ENCODE data around the gene LEFTY1. TPM values are rescaled to one million over a fixed set of nuclear protein-coding genes. Genes with fewer than 3 reads are reported as not detected.

The LEFTY1 gene
- total RNA-seq, 1 experiment from 2014 or later = 0.64 TPM

GRCh38 chr1:225860876-225861441 is 28.0 kb downstream of the LEFTY1 start:
- H2AFZ ChIP-seq (ENCODE audit: low read depth, low read length, poor library complexity, severe bottlenecking) = no peak overlapping the region
- peaks cover 0 to 11% of the 10 kb centered on the region in 2 experiments; a peak in 3 of 4 replicates for H3K36me3 ChIP-seq (ENCODE audit: control insufficient read depth in 1 of 2, insufficient read depth in 2 of 2, low read length in 2 of 2)
- RAD21 ChIA-PET (ENCODE audit: low non-redundant PET in 1 of 2, low total read pairs in 2 of 2, uncharacterized antibody in 2 of 2, unreplicated experiment in 2 of 2) = no interaction called here
- no peaks in the 10 kb centered on the region for H3K9me2 ChIP-seq (ENCODE audit: insufficient read depth)
- no peak overlapping the region for H3K9ac ChIP-seq (ENCODE audit: low read length)
- ATAC-seq (no peak), DNase-seq (ENCODE audit: low read depth, low spot score) (no peak)
- CTCF ChIA-PET = no interaction called here
- POLR2A ChIA-PET = no interaction called here
- H3K4me1 ChIP-seq (ENCODE audit: control insufficient read depth in 1 of 2, insufficient read depth in 2 of 2, low read length in 2 of 2) = peaks cover 7 to 10% of the 10 kb centered on the region in 2 experiments
- no peaks in the 10 kb centered on the region for H3K9me3 ChIP-seq (ENCODE audit: control insufficient read depth in 1 of 2, insufficient read depth in 1 of 2, low read depth in 1 of 2, low read length in 2 of 2)
- no peak overlapping the region for H3K4me3 ChIP-seq (replicated peaks in 1 of 2; ENCODE audit: low read depth in 1 of 2, low read length in 2 of 2)
- TF ChIP-seq ZFX (IDR thresholded peaks at IDR 0.05) = no peak
- no peak for TF ChIP-seq YY1 (IDR thresholded peaks at IDR 0.05; ENCODE audit: extremely low read depth, insufficient replicate concordance, low read depth, low read length)
- no peak for TF ChIP-seq JUND (IDR thresholded peaks at IDR 0.05)
- no peak for TF ChIP-seq EZH2phosphoT487 (IDR thresholded peaks at IDR 0.05; ENCODE audit: borderline replicate concordance)
- no peak for TF ChIP-seq REST (IDR thresholded peaks at IDR 0.05; ENCODE audit: low read depth)
- no peak for TF ChIP-seq SP1 (IDR thresholded peaks at IDR 0.05; ENCODE audit: low read depth)
- no peak for TF ChIP-seq CTCF (IDR thresholded peaks at IDR 0.05 in 2 of 3, conservative IDR thresholded peaks at IDR 0.05 in 1 of 3; ENCODE audit: borderline replicate concordance in 1 of 3, insufficient read depth in 1 of 3, low read depth in 2 of 3, low read length in 2 of 3)
- no peak for TF ChIP-seq ATF3 (IDR thresholded peaks at IDR 0.05)
- no TSS peak for BruUV-seq (replicated peaks)
- H3K4me2 ChIP-seq (ENCODE audit: low read length) = no peak overlapping the region
- no peak overlapping the region for H3K27ac ChIP-seq (ENCODE audit: low read depth, low read length)
- H4K20me1 ChIP-seq (ENCODE audit: insufficient read depth) = no peaks in the 10 kb centered on the region; the same call in 1 of the 2 replicates
- H3K79me2 ChIP-seq (ENCODE audit: insufficient read depth, low read length) = no peaks in the 10 kb centered on the region
- no peaks in the 10 kb centered on the region for H3K27me3 ChIP-seq (ENCODE audit: insufficient read depth, low read length)
- intact Hi-C loops (cut with micrococcal nuclease) = no loop called here

Data from HCT116 (cell line).